HG03135 (cell line): ENCODE measurements around the gene MBNL2.
A peak's percentile ranks its signal among the peaks of the same experiment; 100 is the strongest.

Experiments used
- ATAC-seq: cut with Tn5 transposase; IDR thresholded peaks from one replicate; pipeline ENCODE4 v1.9.1; 2021; ENCODE audit warnings: mild to moderate bottlenecking, moderate library complexity; ENCODE audit not compliant: unreplicated experiment

MBNL2 gene

GRCh38 chr13:97319113-97319720 lies 97.1 kb downstream of the MBNL2 start:
- no peak for ATAC-seq

GRCh38 chr13:97321101-97321500 lies 99.0 kb downstream of the MBNL2 start:
- no peak for ATAC-seq

- ATAC-seq = no peak
Measured at GRCh38 chr13:97321616-97322321, 99.6 kb downstream of the MBNL2 start.

- no peak for ATAC-seq
Measured at GRCh38 chr13:97322740-97323342, 100.7 kb downstream of the MBNL2 start.

GRCh38 chr13:97324115-97324514 lies 102.0 kb downstream of the MBNL2 start:
- no peak for ATAC-seq

- ATAC-seq = no peak
Measured at GRCh38 chr13:97325738-97326137, 103.6 kb downstream of the MBNL2 start.

- no peak for ATAC-seq
Measured at GRCh38 chr13:97327086-97327485, 105.0 kb downstream of the MBNL2 start.

- ATAC-seq = no peak
Measured at GRCh38 chr13:97327506-97328221, 105.5 kb downstream of the MBNL2 start.

- no peak for ATAC-seq
Measured at GRCh38 chr13:97328222-97328790, 106.2 kb downstream of the MBNL2 start.

GRCh38 chr13:97329331-97329730 lies 107.2 kb downstream of the MBNL2 start:
- no peak for ATAC-seq

GRCh38 chr13:97330448-97330847 lies 108.3 kb downstream of the MBNL2 start:
- ATAC-seq = no peak

- no peak for ATAC-seq
Measured at GRCh38 chr13:97332742-97333141, 110.6 kb downstream of the MBNL2 start.

- no peak for ATAC-seq
Measured at GRCh38 chr13:97333983-97334382, 111.8 kb downstream of the MBNL2 start.

- ATAC-seq = no peak
Measured at GRCh38 chr13:97334690-97335089, 112.6 kb downstream of the MBNL2 start.

- no peak for ATAC-seq
Measured at GRCh38 chr13:97335488-97336134, 113.5 kb downstream of the MBNL2 start.

- no peak for ATAC-seq
Measured at GRCh38 chr13:97337985-97338499, 115.9 kb downstream of the MBNL2 start.

GRCh38 chr13:97338571-97338970 lies 116.4 kb downstream of the MBNL2 start:
- ATAC-seq = no peak

GRCh38 chr13:97339019-97339987 lies 117.2 kb downstream of the MBNL2 start:
- ATAC-seq = no peak

GRCh38 chr13:97339988-97340749 lies 118.0 kb downstream of the MBNL2 start:
- ATAC-seq = peak; percentile 48
